Suppressor macrophage treated with lipopolysaccharide for 4 hours (primary cell): ENCODE measurements around the gene HLTF.
A peak's percentile ranks its signal among the peaks of the same experiment; 100 is the strongest.
"Not testable (repeated sequence)": the region's sequence is repeated elsewhere in the genome, so short reads cannot be mapped to it uniquely, and the experiment has no call there.

ENCODE experiments used
- DNase-seq: peaks from one replicate; pipeline ENCODE4 v3.0.0-alpha.2; 2020

Gene HLTF

GRCh38 chr3:149086232-149086988 is at the start of gene HLTF:
Gene HLTF (minus strand): TSS chr3:149086533. CDS start chr3:149086336, 197 bp downstream.
- peak; percentile 95 for DNase-seq

GRCh38 chr3:149134575-149134974 is 48.2 kb upstream of the HLTF start:
- no peak for DNase-seq

GRCh38 chr3:149131589-149131988 is 45.3 kb upstream of the HLTF start:
- no peak for DNase-seq

- peak; percentile 97 for DNase-seq
Observed at GRCh38 chr3:149129326-149130205, 43.2 kb upstream of the HLTF start, which contains the start of gene HPS3. Gene HPS3 (plus strand): TSS chr3:149129638. CDS start chr3:149129724, 86 bp downstream.

- DNase-seq = peak; percentile 13
Observed at GRCh38 chr3:149128821-149129220, 42.5 kb upstream of the HLTF start.

GRCh38 chr3:149122721-149123578 is 36.6 kb upstream of the HLTF start:
- DNase-seq = peak; percentile 47

GRCh38 chr3:149120051-149120972 is 34.0 kb upstream of the HLTF start:
- DNase-seq = peak; percentile 79

- DNase-seq = no peak
Observed at GRCh38 chr3:149119466-149119865, 33.1 kb upstream of the HLTF start.

GRCh38 chr3:149118724-149119123 is 32.4 kb upstream of the HLTF start:
- DNase-seq = no peak

- DNase-seq = no peak
Observed at GRCh38 chr3:149115114-149115513, 28.8 kb upstream of the HLTF start.

GRCh38 chr3:149114458-149114857 is 28.1 kb upstream of the HLTF start:
- DNase-seq = no peak

- DNase-seq = no peak
Observed at GRCh38 chr3:149104484-149104883, 18.2 kb upstream of the HLTF start.

GRCh38 chr3:149101641-149102040 is 15.3 kb upstream of the HLTF start:
- peak; percentile 7 for DNase-seq

- no peak for DNase-seq
Observed at GRCh38 chr3:149101154-149101553, 14.8 kb upstream of the HLTF start.

GRCh38 chr3:149097987-149098386 is 11.7 kb upstream of the HLTF start:
- not testable (repeated sequence) for DNase-seq

- peak; percentile 71 for DNase-seq
Observed at GRCh38 chr3:149095487-149095886, 9.2 kb upstream of the HLTF start.

GRCh38 chr3:149091983-149092382 is 5.7 kb upstream of the HLTF start:
- DNase-seq = no peak

- DNase-seq = no peak
Observed at GRCh38 chr3:149090907-149091306, 4.6 kb upstream of the HLTF start.

GRCh38 chr3:149090461-149090860 is 4.1 kb upstream of the HLTF start:
- no peak for DNase-seq

GRCh38 chr3:149089395-149089794 is 3.1 kb upstream of the HLTF start:
- DNase-seq = no peak

GRCh38 chr3:149087208-149087607 is 875 bp upstream of the HLTF start:
- DNase-seq = no peak

- DNase-seq = peak; percentile 22
Observed at GRCh38 chr3:149085828-149086231, 503 bp downstream of the HLTF start.
